Measurements from ENCODE around the gene PC.

Gene PC

DNA sequence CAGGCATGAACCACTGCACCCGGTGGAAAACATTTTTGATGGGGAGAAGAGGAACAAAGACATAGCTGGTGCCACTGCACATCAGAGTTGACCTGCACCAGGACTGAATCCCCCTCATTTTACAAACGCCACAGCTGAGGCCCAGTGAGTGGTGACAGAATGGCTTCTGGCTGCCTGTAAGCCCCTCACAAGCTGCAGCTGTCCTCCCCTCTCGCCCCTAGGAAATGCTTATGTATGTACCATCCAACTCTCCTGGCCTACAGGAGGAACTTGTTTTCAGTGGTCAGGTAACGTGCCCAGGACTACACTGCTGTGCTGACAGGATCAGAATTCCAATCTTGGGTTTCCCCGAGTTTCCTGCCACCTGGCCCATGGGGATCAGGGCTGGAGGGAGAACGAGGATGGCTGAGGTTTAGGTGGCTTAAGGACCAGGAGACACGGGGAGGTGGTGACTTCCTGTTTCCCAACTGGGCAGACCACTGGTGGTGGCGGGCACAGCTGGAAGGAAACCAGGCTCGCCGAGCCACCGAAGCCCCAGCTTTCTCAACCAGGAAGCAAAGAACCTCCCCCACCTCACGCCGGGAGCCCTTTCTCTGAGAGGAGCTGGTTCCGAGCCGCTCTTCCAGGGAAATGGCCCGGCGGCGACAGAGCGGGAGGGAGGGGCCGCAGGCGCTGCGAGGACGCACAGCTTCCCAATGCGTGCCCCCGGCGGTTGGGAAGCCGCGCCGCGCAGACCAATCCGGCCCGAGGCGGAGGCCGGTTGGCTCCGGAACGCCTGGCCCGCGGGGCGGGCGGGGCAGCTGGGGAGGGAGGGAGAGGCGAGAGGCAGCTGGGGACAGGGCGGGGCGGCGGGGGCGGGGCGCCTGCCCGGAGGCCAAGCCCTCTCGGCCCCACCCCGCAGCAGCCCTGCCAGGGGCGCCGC is 102.3 kb downstream of the PC start:
- peak in 49 of 51 donors; percentile 54 to 95 (median 87) for DNase-seq

DNA sequence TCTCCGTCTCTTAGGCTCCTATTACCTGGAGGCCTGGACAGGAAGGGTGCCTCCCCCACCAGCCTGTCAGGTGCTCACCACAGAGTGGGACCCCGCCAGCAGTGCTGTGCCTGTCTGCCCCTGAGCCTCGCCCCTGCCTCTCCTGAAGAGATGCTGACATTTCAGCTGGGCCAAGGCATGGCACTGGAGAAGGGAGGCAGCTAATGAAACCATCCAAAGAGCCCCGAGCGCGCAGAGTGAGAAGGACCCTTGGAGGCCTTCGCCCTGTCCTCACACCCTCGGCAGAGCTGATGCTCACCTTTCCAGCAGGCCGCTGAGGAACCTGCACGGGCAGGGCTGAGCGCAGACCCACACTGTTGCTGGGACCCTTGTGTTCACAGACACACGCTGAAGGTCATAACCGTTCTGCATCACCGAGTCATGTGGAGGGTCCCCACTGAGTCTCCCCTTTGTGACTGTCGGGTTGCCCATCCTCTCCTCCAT is 103.4 kb downstream of the PC start:
- DNase-seq = no peak

DNA sequence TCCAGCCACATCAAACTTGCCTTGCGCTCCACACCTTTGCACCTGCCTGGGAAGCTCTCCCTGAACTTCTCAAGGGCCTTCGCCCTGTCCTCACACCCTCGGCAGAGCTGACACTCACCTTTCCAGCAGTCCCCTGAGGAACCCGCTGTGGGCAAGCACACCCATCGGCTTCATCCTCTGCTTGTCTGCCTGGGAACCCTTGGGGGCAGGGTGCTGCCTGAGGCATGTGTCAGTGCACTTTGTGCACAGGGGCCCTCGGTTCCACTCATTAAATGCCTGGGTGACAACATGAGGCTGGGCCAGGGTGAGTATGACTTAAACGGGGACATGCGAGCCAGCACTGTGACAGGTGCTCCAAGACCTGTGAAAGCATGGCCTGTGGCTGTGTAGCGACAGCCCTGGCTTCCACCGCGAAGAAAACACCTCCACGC is 103.9 kb downstream of the PC start:
- DNase-seq = no peak

DNA sequence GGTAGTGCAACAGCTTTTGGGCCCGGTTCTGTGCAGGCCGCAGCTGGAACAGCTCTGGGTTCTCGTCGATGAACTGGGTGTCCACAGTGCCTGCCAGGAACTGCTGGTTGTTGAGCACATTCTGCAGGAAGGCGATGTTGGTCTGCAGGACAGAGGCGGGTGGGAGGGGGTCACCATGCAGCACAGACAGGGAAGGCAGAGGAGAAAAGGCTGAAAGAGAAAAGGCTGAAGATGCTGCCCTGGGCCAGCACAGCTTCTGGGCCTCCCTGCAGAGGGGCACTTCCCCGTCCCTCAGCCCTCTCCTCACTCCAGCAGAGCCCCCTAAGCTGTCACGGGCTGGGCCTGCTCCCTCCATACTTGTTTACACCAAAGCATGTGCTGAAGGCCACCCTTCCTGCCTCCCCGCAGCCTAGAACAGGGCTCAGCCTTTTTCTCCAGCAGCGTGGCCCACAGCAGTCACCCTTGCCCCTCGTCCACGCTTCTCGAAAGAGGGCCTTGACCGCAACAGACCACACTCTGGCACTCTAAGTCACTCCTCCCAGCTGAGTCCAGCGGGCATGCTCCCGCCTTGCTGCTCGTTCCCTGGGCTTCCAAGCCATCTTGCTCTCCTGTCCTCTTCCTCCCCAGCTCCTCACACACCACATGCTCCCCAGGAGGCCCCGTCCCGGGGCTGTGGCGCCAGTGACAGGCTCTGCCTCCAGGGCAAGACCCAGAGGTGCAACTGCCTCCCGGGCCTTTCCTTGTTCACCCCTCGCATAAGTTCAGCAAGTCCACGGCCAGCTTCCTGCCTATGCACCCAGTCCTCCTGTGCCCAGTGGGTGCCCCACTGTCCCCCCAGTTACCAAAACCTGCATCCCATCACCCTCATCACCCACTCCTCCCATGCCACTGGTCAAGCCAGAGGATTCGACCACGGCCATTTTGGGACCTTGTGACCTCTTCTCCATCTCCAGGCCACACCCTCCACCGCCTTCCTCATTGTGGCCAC is 104.6 kb downstream of the PC start:
- DNase-seq = no peak

DNA sequence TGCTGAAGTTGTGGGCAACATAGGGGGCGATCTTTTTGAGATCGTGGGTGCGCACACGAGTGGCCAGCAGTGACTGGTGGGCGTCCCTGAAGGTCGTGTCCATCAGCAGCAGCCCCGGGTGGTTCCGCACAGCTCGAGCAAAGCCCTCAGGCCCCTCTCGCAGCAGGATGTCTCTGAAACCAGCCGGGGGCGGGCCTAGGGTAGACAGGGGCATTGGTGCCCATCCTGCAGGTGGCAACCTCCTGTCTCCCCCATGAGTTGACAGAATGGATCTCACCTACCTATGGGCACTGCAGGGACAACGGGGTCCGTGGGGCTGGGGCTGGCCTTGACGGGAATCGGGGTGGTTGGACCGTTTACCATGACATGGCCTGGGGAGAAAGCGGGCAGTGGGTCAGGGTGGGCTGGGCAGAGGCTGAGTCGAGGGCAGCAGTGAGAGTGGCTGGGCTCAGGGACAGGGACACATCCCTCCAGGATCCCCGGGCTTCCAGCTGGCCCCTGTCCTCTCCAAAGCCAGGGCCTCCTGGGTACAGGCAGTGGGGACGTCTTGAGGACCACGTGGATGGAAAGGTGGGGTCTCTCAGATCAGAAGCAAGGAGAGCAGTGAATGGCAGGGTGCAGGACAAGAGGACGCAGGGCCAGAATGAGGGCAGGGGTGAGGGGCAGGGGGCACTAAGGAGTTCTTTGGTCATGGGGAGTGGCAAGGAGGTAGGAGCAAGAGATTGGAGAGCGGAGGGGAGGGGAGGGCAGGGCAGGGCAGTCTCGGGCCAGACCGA is 105.5 kb downstream of the PC start:
- no peak for DNase-seq

DNA sequence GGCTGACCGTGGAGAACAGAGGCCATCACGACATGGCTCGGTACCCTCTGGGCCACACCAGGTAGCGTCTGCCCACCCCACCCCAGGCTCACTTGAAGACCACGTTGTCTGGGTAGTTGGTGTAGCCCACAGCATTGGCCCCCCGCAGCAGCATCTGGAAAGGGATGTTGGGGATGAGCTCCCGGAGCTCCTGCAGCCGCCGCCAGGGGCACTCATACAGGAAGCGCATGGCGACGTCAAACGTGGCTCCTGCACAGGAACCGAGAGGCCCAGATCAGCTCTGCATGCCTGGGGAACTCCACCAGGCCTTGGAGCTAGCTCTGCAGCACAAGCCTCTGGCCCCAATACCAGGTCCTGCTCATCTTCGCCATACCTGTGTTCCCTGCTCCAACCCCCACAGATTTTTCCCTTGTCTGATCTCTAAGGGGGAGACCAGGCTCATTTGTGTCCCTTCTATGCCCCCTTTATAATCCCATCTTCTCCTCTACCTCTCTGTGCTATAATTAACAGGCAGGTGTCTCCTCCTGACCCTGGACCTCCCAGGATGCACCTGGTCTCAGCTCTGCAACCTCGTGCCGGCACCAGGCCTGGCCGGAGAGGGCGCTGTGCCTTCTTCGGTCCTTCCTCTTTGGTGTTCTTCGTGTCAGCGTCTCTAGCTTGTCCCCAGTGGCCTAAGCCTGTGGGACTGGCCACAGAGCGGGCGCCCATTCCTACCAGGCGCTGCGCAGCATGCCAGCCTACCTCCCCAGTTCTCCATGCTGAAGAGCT is 106.3 kb downstream of the PC start:
- no peak for DNase-seq

DNA sequence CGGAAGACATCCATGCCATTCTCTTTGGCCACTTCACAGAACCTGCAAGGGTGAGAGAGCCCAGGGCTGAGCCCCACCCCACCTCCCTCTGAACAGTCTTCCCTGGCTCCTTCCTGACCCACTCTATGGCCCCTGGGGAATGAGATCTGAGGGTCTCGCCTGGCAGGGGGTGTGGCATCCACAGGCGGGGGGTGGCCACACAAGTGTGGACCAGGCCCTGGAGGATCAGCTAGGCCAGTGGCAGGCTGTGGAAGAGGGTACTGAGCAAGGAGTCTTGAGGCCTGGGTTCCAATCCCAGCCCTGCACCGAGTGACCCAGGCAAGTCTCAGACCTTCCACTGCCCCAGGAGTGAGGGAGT is 107.0 kb downstream of the PC start:
- DNase-seq = no peak

- DNase-seq = no peak
Measured at GRCh38 chr11:66850588-66851238, 107.5 kb downstream of the PC start.

DNA sequence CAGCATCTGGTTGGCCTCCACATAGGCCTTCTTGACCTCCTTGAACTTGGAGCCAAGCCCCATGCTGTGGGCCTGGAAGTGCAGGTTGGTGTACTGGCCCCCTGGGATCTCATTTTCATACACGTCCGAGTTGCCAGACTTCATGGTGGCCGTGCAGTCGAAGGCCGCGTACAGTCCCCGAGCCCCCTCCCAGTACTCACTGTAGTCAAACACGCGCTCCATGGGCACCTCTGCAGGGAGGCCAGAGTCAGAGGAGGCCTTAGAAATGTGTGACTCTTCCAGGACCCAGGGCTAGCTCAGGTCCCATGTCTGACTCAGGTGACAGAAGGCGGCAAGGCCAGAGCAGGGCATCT is 108.0 kb downstream of the PC start:
- no peak for DNase-seq

- DNase-seq = no peak
Measured at GRCh38 chr11:66849501-66850234, 108.5 kb downstream of the PC start.

DNA sequence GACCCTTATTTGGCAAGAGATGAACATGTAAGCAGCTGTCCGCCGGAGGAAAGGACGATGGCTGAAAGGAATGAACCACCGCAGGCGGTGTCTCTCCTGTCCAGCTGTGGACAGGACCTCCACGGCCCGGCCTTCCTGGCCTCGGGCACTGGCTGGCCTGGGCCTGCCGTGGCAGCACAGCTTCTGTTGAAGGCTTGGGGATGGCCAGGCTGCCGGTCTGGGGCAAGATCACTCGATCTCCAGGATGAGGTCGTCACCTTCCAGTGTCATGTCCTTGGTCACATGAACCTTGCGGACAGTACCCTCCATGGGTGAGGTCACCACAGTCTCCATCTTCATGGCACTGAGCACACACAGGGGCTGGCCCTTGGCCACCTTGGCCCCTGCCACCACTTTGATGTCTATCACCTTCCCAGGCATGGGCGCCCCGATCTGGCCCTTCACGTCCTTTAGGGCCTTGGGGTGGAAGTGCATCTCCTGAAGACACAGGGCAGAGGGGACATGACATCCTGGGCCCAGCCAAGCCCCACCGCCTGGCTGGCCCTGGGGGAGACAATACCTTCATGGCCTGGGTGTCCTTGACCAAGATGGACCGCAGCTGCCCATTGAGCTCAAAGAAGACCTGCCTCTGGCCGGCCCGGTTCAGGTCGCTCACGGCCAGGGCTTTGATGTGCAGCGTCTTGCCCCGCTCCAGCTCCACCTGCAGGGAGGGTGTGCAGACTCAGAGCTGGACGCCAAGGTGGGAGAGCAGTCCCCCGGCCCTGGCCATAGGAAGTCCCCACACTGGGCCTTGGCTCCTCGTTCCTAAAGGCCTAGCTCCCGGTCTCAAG is 109.3 kb downstream of the PC start:
- no peak for DNase-seq

DNA sequence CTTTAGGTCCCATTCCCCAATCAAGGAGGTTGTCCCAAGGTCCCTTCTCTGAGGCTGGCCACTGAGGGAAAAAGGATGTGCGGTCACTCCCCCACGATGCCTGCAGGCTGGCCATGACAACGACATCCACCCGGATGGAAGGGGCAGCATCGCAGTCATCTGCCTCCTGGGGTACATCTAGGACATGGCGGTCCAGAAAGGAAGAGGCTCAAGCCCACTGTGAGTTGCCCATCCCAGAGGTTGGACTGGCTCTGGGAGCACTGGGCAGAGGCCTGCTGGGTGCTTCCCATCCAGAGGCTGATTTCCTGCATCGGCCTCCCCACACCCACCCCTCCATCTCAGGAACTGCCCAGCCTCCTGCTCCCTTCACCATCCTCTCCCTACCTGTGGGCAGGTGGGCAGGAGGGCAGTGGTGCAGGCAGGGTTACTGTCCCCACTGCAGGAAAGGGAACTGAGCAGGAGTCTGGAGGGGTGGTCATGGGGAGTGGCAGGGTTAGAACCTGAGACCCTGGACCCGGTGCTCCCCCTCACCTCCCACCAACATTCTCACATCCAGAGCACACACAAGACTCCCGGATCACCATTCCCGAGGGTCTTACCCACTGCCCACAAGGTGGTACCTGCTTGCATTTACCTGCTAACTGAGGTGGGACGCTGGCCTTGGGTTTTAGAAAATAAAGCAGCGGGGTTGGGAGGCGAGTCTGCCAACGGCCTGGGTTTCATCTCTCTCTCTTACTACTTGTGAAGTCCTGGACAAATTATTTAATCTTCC is 110.5 kb downstream of the PC start:
- DNase-seq = no peak

DNA sequence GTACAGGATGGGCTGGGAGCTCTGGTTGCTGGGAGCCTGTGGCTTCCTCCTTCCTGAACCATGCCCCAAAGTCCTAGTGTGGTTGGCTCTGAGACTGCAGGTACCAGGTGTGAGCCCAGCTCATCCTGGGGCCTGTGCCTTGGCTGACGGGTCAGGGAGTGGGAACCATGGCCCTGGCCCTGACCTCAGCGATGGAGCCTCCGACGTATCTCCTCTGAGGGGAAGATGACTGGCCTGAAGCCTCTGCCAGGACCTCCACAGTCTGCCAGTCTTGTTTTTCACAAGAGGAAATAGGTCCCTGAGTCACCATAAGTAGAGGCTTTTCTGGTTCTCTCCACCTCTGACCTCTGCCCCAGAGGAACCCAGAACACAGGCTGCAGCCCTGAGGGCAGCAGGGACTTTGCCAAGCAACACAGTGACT is 111.5 kb downstream of the PC start:
- DNase-seq = no peak

DNA sequence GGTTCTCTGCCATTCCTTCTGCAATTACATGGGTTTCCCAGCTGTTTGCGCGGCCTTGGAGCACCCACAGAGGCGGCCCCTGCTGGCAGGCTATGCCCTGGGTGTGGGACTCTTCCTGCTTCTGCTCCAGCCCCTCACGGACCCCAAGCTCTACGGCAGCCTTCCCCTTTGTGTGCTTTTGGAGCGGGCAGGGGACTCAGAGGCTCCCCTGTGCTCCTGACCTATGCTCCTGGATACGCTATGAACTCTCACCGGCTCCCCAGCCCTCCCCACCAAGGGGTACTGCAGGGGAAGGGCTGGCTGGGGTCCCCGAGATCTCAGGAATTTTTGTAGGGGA is 112.3 kb downstream of the PC start:
- no peak for DNase-seq

GRCh38 chr11:66845143-66845875 is 112.9 kb downstream of the PC start:
- DNase-seq = no peak

GRCh38 chr11:66844496-66845142 is 113.6 kb downstream of the PC start:
- no peak for DNase-seq

All from hypothalamus (tissue), 51 donors.